KOPT-K1 (cell line): Measurements from ENCODE around the gene FOXL1.

ENCODE experiments used
- H3K27ac ChIP-seq: fragments of 200-600 bp; sonication (generic); 2 replicates; pipeline ENCODE4 v1.5.1; 2016; ENCODE audit warnings: antibody characterized with exemption, mild to moderate bottlenecking, low read depth, low read length; ENCODE audit not compliant: poor library complexity, severe bottlenecking
- H3K36me3 ChIP-seq: fragments of 200-600 bp; sonication (generic); 2 replicates; pipeline ENCODE4 v1.5.1; 2017; ENCODE audit warnings: antibody characterized with exemption, mild to moderate bottlenecking, low read length, moderate library complexity; ENCODE audit not compliant: insufficient read depth
- H3K9me3 ChIP-seq: fragments of 200-600 bp; sonication (generic); 2 replicates; pipeline ENCODE4 v1.5.1; 2017; ENCODE audit warnings: antibody characterized with exemption, low read length, mild to moderate bottlenecking; ENCODE audit not compliant: insufficient read depth, poor library complexity, severe bottlenecking

The FOXL1 gene

DNA sequence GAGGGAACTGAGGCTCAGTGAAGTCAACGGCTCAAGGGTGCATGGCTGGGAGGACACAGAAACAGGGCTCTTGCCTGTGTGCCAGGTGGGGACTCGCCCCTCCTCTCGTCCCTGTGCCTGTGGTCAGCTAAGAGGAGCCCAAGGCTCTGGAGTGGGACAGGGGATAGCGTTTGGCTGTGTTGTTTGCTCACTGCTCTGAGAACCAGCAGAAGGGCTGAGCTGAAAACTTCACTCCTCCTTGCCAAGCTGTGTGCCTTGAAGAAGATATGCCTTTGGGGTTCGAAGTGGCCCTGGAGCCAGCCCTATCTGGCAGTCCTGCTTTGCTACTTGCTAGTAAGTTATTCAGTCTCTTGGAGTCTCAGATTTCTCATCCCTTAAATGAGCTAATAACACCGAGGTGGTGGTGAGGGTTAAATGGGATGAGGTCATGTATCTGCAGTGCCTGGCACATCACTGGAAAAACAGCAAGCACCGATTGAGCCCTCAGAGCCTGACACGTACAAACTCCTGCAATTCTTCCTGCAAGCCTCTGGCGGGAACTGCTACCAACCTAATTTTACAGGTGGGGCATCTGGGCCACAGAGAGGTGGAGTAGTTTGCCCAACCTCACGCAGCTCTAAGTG lies 17.7 kb downstream of the FOXL1 start:
- Histone ChIP-seq H3K9me3 (no peaks in the 10 kb centered on the region), H3K36me3 (no peaks in the 10 kb centered on the region), H3K27ac (no peak overlapping the region)

DNA sequence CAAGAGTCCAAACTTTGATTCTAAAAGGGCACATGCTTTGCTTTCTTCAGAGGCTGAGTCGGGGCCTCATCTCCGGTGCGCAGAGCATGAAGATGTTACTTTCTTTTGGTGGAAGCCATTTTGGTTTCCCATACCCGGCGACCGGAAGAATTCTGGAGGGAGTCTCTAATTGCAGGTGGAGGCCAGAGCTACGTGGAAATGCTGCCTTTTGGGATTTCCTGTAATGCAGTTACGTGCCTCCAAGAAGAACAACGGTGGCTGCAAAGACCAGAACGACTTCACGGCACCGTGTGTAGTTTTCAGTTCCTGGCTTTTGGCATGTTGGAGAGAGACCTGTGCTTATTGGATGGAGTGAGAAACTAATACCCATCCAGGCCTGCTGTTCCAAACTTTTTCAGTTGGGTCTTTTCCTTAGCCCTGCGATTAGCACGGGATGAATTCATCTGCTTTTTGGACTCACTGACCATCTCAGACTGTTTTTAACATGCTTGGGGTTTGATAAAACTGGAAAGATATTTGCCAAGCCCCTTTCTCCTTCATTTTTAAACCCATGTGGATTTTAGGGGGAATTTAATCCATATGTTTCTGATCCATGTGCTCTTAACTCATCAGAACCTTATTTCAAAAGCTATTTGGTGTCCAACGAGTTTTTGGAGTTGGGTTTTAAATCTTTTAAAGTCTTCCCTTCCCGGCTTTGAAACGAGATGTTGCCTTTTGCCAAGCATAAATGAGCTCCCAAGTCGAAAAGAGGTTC lies 19.0 kb downstream of the FOXL1 start:
- no peak overlapping the region for H3K27ac ChIP-seq
- no peaks in the 10 kb centered on the region for H3K9me3 ChIP-seq
- no peaks in the 10 kb centered on the region for H3K36me3 ChIP-seq

DNA sequence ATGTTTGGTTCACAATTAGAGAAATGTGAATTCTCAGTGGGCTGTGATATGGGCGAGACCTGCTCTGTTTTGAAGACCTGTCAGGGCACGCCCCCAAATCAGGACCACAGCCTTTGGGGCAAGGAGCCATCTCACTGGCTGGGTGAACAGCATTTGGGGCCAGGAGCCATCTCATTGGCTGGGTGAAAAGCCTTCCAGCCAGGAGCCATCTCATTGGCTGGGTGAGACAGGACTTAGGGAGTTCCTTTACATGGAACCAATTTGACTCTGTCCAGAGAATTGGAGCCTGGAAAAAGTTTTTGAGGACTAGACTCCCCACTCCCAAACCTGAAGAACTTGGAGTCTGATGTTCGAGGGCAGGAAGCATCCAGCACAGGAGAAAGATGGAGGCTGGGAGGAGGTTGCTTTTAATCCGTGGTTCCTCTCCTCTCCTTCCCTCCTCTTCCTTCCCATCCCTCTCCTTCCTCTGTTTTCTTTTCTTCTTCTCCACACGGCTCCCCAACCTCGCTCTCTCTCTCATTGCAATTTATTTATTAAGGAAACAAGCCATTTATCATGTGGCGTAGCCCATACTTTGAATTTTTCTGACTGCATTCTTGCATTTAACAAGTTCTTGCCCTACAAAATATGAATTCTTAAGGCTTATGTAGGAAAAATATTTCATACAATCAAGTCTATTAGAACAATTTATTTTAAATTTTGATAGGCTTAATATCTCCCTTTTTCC lies 19.7 kb downstream of the FOXL1 start:
- Histone ChIP-seq H3K9me3 (no peaks in the 10 kb centered on the region), H3K27ac (no peak overlapping the region), H3K36me3 (no peaks in the 10 kb centered on the region)

DNA sequence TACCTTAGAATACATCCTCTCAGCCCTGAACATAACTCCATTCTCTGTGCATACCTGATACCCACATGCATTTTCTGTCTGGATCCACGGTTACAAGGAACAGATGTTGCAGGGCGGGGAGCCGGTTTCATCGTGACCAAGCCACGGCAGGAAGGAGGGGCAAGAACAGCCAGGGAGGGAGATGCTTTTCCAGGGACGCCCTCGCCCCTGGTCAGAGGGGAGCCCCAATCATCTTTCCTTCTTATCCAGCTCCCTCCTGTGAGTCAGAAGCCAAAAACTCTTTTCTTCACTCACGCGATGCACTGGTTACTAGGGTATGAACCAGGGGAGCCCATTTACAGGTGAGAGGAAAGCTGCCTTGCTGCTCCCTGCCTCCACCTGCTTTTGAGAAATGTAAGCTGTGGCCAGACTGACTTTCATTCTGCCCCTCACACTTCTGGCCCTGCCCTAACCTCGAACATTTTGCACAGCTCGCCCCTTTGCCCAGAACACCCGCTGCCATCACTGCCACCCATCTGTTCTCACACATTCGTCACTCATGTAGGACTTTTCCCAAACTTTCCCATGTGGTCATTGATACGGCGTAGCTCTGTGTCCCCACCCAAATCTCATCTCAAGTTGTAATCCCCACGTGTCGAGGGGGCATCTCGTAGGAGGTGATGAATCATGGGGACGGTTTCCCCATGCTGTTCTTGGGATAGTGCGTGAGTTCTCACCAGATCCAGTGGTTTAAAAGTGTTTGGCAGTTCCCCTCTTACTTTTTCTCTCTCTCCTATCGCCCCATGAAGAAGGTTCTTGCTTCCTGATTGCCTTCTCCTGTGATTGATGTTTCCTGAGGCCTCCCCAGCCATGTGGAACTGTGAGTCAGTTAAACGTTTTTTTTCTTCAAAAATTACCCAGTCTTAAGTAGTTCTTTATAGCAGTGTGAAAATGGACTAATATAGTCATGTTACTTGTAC lies 20.5 kb downstream of the FOXL1 start:
- no peaks in the 10 kb centered on the region for H3K9me3 ChIP-seq
- H3K36me3 ChIP-seq = no peaks in the 10 kb centered on the region
- no peak overlapping the region for H3K27ac ChIP-seq

DNA sequence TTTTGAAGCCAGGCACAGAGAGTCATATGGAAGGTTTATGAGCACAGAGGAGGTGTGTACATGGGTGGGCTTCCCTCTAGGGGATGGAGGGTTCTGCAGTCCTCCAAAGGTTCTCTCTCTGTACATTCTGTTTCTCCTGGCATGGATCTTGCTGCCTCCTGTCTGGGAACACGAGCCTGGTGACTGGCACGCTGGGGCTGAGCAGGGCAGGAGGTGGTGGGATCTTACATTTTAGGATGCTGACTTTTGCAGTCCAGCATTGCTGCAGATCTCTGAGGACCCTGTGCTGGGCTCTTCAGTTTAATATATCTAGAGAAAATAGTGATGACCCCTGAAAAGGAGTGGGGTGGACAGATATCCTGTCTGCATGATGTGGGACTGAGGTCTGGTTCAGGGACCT lies 23.0 kb downstream of the FOXL1 start:
- no peaks in the 10 kb centered on the region for H3K9me3 ChIP-seq
- no peaks in the 10 kb centered on the region for H3K36me3 ChIP-seq
- no peak overlapping the region for H3K27ac ChIP-seq

DNA sequence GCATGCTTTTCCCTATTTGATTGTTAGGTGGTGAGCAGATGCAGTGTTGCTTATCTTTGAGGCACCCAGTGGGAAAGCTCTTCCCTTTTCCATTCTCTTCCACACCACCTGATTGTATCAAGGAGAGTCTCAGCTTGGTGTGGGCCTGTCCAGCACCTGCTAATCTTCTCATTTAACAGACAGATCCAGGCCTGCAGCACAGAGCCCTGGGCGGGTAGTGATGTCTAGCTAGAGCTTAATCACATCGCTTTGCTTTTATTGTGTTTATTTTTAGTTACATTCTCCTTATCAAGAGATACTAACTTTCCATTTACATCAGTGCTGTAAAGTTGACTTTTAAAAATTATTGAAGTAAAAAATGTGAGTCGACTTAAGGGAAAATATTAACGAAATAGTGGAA lies 24.2 kb downstream of the FOXL1 start:
- Histone ChIP-seq H3K27ac (no peak overlapping the region), H3K36me3 (no peaks in the 10 kb centered on the region), H3K9me3 (no peaks in the 10 kb centered on the region)

DNA sequence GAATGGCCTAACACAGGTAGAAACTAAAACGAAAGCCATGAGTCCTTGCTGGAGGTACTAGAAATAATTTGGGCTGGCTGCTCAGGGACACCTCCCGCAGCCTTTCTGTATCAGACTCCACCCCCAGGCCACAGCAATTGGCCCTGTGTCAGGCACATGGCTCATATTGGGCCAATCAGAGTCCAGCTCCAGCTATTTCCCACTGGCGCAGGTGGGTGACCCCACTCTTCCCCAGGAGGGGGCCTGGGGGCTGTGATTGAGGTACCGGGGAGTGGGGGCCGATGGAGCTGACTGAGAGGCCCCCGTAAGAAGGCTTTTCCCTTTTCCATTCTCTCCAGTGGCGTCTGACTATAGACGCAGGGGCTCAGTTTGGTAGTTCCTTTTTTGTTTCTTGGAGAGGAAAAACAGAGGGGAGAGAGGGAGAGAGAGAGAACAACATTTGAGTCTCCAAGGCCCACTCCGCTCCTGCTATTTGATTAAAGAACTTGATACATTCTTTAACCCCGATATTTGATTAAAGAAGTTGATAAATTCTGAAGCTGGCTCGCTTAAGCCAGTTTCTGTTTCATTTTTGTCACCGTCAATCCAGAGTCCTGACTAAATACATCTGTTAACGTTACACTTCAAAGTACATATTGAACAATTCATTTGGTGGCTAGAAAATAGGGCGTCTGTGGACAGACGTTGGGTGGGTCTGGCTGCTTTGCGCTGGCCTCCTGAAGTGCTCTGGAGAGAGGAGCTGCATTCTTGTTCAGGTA lies 26.3 kb downstream of the FOXL1 start:
- Histone ChIP-seq H3K9me3 (no peaks in the 10 kb centered on the region), H3K27ac (peak overlapping the region; percentile 38), H3K36me3 (no peaks in the 10 kb centered on the region)

DNA sequence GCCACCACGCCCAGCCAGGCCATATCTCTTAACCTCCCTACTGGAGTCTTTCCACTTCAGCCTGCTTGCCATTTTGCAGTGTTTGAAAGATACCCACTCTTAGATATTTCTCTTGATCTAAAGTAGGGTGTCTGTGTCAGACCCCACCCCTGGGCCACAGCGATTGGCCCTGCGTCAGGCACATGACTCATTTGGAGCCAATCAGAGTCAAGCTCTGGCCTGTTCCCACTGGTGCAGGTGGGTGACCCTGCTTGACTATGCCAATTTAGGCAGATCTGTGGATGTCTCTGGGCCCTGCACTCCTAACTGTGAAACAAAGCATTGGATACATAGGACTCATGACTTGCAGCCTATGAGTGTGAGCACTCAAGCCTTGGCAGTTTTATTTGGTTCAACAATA lies 27.6 kb downstream of the FOXL1 start:
- Histone ChIP-seq H3K36me3 (no peaks in the 10 kb centered on the region), H3K27ac (no peak overlapping the region), H3K9me3 (no peaks in the 10 kb centered on the region)

DNA sequence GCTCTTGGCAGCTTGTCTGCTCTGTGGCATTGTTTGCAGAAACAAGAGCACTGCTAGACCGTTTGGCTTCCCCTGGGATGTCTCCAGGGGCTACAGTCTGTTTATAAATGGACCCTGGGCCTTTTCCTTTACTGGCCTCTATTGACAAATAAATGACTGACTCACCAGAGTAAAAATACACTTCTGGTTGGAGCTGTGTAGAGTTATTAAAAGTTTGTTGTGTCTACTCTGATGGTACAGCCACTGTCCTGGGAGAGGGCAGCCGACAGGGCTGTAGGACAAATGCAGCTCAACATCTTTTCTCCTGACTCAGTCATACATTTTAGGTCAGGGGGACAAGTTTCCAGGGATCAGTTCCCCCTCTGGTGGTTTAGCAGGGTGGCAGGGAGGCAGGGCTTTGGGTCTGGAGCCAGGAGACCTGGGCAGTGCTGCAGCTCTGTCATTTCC lies 30.0 kb downstream of the FOXL1 start:
- no peak overlapping the region for H3K27ac ChIP-seq
- no peaks in the 10 kb centered on the region for H3K9me3 ChIP-seq
- no peaks in the 10 kb centered on the region for H3K36me3 ChIP-seq

DNA sequence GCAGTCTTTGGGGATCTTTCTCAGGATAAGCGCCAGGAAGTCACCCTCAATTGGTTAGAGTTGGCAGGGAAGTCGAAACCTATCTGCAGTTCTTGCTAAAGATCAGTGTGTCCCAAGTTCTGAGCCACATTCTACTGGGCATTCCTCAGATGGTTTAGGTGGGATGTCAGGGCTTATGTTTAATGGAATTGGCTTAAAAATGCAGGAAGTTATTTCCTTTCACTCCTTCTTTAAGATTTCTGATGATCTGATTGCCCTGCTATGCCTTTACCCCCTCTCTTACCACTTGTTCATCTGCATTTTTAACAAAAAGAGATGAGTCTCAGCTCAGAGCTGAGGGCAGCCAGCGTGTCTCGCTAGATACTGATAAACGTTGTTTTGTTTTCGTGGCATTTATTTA lies 30.8 kb downstream of the FOXL1 start:
- no peaks in the 10 kb centered on the region for H3K36me3 ChIP-seq
- no peaks in the 10 kb centered on the region for H3K9me3 ChIP-seq
- H3K27ac ChIP-seq = no peak overlapping the region

DNA sequence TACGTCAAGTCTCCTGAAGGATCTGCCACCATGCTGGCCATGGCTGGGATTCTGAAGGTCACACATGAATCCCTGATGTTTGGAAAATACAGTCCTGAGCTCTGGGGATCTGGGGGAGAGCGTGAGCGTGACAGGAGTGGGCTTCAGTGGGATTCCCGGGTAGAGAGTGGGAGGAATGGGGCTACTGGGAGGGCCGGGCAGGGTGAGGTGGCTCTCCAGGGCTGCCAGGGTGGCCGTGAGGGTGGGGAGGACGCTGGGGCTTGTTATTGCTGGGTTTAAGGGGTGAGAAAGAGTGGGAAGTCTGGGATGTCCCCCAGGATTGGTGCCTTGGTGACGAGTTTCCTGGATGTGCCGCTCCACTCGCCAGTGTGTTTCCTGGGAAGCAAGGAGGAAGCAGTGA lies 31.3 kb downstream of the FOXL1 start:
- Histone ChIP-seq H3K9me3 (no peaks in the 10 kb centered on the region), H3K27ac (no peak overlapping the region), H3K36me3 (no peaks in the 10 kb centered on the region)

DNA sequence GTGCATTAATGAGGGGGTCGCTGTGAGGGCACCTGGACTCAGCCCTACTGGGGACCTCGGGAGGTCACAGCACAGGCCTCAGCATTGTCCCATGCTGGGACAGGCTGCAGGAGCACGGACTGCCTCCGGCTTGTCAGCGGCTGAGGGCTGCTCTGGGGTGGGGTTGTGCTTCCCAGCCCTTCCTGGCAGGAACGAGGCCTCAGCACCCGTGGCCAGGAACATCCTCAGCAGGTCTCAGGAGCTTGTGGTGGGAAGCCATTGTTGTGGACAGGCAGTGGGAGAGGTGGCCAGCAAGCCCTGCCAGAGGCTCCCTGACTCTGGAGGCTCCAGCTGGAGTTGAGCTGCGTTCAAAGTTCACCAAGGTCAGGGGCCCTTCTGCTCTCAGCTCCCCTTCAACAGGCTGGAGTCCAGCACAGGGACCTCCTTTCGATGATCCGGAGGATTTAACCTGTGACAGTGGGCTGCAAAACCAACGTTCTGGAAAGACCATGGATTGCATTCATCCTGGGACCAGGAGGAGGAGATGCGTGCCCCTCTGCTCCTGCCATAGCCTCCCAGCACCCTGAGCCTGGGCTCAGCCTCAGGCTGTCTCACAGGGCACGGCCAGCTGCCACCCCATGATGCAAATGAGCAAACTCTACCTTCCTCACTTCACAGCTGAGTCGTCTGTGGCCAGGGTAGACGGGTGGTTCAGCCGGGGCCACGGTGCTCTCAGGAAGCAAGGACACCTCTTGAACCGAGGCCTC lies 32.6 kb downstream of the FOXL1 start:
- no peak overlapping the region for H3K27ac ChIP-seq

DNA sequence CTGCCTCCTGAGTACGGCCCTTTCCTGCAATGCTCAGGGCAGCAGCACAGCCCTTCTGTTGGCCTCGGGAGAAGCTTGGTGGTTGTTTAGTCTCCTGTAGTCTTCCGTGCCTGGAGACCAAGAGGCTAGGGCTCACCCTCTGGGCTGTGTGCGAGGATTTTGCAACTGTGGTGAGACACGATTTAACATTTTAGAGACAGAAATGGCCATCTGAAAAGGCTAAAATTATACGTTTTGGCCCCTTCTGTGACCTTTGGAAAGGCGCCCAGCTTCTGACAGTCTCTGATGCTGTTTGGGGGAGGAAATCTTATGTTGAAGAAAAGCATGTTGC lies 33.1 kb downstream of the FOXL1 start:
- Histone ChIP-seq H3K36me3 (no peaks in the 10 kb centered on the region), H3K27ac (no peak overlapping the region), H3K9me3 (no peaks in the 10 kb centered on the region)

More for the DNA sequence above, 32.6 kb downstream of the FOXL1 start:
- no peaks in the 10 kb centered on the region for H3K9me3 ChIP-seq
- H3K36me3 ChIP-seq = no peaks in the 10 kb centered on the region

DNA sequence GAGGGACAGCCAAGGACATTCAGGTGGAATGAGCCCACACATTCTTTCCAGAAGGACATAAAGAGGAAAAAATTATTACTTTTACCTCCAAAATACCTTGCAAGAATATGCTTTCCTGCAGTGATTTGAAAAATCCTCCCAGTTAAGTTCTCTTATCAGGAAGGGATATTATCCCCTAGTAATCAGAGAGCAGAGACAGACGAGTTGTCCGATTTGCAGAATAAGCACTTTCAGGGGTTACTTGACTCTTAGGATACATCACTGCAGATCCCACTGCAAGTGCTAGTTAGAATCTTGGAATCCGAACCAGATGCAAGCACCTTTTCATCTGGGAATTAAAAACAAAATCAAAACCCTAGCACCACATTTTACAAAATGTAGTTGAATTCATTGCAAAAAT lies 33.6 kb downstream of the FOXL1 start:
- H3K36me3 ChIP-seq = no peaks in the 10 kb centered on the region
- no peaks in the 10 kb centered on the region for H3K9me3 ChIP-seq
- H3K27ac ChIP-seq = no peak overlapping the region
